GM11168 (cell line): ENCODE measurements around the gene JAKMIP1.

Experiments
- in situ Hi-C: fragments of 300-500 bp; cut with MboI; formaldehyde crosslinking; loops from one replicate; pipeline ENCODE4 v1.12.0; 2022; ENCODE audit warnings: low sequenced_read_pairs; ENCODE audit not compliant: unreplicated experiment

The JAKMIP1 gene

DNA sequence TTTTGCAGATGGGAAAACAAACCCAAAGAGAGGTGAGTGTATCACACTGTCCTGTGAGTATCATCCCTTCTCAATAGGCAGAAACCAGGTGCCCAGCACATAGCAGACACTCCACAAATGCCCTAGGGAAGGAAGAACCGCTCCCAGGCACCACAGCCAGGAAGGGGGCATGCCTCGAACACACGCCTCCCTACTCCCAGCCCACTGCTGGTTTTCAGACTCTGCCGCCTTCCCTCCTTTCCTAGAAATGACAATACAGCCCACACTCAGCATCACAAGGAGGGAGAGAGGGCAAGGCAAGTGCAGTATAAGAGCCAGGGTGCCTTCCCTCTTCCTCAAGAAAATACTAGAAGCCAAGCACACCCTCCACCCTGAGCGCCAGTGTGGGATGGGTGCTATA lies 16.2 kb downstream of the JAKMIP1 start:
- in situ Hi-C loops, result no loop called here

DNA sequence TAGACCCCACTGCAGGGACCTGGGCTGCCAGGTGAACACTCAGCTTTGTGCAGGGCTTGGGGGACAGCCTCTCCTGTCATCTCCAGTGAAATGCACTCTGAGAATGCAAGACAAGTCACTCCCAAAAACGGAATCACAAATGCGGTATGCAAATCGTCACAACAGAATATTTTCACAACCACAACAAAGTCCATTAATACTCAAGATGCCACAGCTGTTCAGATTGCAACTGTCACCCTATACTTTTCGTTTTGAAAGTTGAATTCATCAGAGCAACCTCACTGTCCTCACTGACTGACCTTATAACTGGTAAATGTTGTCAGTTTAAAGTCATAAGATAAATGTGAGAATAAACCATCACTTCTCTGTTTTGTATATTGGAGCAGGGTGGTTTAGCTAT lies 16.6 kb downstream of the JAKMIP1 start:
- in situ Hi-C loops, result no loop called here

DNA sequence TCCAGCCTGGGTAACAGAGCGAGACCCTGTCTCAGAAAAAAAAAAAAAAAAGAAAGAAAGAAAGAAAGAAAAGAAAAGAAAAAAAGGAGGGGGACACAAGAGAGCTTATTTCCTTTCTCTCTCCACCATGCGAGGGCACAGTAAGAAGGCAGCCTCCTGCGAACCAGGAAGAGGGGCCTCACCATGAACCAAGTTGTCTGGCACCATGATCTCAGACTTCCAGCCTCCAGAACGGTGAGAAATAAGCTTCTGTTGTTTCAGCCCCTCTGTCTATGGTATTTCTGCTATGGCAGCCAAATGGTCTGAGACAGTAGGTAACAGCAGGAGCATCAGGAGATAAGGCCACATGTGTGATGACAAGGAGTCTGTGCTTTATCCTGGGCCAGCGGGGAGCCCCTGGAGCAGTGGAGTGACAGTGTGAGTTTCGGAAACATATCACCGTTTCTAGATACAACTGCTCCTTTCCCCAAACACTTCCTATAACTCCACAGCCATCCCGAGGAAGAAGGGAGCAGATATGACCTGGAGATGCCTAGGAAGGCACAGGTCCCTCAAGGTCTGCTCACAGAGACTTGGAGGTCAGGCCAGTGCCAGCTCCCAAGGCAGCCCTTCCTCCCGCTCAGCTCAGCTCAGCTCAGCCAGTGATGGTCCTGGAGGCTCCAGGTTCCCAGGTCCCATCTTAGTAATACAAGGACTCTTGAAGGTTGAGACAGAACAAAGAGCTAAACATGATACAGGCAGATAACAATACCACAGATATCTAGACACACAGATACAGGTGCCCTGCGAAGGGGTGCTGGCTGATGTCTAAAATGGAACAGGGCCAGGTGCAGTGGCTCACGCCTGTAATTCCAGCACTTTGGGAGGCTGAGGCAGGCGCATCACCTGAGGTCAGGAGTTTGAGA lies 17.7 kb downstream of the JAKMIP1 start:
- in situ Hi-C loops, result no loop called here

DNA sequence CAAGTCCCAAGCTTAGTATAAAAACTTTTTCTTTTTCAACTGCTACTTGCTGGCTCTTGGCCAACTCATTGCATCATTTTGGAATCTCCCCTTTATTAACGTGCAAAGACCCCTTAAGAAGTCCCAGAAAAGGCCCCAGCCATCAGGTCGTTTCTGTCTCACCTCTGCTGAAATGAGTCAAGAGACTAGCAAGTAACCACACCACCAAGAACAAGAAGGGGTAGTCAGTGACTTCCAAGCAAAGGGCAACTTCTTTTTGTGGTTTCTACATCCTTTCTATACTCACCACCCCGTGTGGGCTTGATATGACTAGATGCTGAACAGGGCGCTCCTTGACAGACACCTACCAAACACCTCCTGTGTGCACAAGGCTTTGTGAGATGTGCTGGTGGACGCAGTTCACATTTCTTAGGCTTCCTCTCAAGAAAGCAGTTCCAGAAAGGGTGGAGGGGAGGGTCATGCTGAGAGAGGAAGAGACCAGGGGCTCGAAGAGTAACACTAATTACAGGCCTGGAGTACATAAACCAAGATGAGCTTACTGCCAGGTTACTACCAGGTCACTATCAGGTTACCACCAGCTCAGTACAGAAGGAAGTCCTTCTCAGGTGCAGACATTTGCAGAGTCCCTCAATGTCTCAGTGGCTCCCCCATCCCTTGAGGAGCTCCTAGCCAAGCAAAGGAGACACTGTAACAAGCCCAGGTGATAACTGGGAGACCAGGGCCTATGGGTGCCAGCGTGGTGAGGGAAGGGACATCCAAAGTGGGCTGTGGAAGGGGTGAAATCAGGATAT lies 19.3 kb downstream of the JAKMIP1 start:
- in situ Hi-C loops, result no loop called here

DNA sequence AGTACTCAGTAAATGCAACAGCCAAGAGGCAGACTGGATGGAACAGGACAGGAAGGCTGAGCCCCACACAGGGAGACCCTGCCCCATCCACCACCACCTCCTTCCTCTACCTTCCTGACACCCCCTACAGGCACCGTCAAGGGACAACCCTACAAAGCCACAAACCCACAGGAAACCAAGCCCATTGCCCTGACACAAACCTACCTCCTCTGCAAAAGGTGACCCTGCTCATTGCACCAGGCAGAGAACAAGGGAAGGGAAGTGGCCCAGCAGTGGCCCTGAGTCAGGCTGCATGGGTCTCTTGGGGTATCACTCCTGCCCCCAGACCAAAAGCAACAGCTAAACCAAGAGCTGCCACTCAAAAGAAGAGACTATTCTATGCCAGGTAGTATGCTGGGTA lies 21.0 kb downstream of the JAKMIP1 start:
- in situ Hi-C loops, result no loop called here

DNA sequence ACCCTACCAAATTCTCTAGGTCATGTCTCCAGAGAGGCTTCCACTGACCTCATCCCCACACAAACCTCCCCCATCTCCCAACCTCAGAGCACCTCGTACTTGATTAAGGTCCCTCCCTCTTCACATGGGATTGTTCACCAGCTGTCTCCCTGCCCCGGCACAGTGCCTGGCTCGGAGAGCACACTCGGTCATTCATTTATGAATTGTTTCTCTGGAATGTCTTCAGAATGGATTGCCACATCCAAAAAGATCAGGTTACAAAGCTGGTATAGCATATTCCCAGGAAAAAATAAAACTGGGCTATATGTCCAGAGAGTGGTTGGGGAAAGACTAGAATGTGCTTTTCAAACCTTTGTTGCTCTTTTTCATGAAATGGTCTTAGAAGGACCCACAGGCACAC lies 21.6 kb downstream of the JAKMIP1 start:
- in situ Hi-C loops, result no loop called here

DNA sequence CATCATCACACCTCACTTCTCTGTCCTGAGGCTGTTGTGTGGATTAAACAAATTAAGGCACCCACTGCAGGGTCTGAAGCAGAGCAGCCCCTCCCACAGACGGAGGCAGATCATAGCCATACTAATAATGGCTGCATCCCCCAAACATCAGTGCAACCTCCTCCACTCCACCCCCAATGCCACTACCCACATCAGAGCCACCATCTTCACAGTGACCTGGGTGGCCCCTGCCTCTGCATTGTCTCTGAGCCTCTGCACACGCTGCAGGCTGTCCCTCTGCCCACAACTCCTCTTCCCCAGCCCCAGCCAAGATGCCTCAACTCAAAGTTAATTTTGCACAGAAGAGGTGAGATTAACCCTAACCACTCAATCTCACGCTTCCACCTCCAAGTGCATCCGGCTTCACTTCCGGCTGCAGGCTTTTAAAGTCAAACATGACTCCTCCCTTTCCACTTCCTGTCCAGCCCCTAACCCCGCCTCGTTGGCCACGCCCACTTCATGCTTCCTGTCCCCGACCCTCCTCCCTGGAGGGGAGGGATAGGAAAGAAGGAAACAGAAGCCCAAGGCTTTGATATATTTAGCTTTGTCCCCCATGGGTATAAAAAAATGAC lies 22.7 kb downstream of the JAKMIP1 start:
- in situ Hi-C loops, result no loop called here

DNA sequence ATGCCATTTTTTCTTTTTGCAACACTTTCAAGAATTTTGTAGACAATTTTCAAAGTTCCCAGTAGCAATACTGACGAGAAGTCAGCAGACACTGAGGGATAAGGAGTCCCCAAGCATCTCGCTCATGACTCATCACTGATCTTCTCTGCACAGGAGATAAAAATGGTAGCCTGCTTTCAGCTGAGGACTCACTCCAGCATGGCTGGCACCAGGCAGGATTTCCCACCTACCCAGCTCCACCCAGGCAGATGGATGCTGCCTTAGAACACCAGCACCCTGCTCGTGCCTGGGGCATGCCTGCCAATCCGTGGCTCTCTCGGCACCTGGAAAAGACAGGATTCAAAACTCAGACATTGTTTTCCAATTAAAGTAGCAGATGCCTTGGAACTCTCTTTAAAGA lies 24.9 kb downstream of the JAKMIP1 start:
- in situ Hi-C loops, result no loop called here

DNA sequence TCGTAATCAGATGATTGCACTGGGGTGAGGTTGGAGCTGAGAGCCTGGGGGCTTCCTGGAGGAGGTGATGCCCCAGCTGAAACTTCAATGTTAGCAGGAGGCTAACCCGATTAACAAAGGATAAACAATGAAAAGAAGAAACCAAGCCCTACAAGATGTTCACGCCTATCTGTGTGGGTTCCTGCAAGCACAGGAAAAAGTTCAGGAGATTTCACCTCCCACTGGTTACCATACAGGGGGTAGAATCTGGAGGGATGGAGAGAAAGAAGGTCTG lies 27.5 kb downstream of the JAKMIP1 start:
- in situ Hi-C loops, result no loop called here

DNA sequence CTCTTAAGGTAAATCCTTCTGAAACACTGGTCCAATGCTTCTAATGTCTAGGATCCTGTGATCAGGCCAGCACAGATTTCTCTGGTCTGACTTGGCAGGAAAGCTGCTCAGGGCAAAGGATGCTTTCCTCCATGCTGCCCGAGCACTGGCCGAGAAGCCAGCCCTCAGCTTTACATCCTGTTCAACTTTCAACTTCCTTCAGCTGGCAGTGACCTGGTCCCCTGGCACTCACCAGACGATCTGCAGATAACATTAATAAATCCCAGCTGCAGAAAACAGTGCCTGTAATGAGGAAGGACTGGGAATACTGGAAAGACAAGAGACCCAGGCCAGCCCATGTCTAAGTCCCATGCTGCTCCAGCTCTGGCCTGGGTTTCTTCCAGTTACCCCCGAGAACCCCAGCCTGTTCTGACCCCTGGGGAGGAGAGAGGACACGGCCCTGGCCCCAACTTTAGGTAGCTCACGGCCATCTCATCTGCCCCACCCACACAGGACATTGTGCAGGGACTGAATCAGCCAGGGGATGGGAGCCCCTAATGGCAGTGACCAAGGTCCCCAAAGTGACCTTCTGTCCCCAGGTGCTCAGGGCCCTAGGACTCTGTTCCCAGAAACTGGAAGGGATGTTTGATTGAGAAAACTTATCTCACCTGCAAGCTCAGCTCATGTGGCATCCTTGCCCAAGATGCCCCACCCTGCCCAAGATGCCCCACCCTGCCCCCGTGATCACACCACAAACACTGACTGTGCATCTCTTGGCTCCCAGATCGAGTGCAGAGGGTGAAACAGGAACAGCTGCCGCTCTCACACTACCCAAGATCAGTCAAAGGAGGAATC lies 28.0 kb downstream of the JAKMIP1 start:
- in situ Hi-C loops, result no loop called here

DNA sequence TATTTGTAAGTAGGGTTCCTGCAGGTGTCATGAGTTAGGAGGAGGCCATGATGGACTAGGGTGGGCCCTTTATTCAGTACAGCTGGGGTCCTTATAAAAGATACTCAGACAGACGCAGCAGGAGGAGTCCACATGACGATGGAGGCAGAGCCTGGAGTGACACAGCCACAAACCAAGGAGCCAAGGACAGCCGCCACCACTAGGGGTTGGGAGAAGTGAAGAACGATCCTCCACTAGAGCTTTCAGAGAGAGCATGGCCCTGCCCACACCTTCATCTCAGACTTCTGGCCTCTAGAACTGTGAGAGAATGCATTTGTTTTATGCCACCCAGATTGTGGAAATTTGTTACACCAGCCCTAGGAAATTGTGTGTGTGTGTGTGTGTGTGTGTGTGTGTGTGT lies 31.1 kb downstream of the JAKMIP1 start:
- in situ Hi-C loops, result no loop called here

DNA sequence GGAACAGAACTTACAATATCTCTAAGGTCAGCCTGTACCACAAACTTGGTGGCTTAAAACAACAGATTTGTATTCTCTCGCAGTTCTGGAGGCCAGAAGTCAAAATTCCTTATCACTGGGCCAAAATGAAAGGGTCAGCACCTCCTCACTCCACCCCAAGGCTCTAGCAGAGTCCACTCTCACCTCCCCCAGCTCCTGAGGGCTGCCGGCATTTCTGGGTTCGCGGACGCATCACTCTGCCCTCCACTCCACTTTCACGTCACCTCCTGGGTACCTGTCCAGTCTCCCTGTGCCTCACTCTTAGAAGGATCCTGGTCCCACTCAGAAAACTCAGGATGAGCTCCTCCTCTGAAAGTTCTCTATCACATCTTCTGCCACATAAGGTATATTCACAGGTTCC lies 34.6 kb downstream of the JAKMIP1 start:
- in situ Hi-C loops, result no loop called here

DNA sequence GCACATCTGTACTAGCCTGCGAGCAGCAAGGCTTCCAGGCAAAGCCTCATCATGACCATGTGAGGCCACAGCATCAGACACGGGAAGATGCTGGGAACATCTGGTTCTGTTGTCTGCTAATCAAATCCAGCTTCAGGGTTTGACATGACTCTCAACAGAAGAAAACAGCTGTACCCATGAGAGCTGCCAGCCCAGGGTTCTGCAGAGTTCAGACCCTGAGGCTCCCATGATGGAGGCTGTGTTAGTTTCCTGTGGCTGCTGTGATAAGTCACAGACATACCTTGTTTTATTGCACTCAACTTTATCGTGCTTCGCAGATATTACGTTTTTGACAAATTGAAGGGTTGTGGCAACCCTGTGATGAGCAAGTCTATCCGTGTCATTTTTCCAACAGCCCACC lies 37.5 kb downstream of the JAKMIP1 start:
- in situ Hi-C loops, result no loop called here

DNA sequence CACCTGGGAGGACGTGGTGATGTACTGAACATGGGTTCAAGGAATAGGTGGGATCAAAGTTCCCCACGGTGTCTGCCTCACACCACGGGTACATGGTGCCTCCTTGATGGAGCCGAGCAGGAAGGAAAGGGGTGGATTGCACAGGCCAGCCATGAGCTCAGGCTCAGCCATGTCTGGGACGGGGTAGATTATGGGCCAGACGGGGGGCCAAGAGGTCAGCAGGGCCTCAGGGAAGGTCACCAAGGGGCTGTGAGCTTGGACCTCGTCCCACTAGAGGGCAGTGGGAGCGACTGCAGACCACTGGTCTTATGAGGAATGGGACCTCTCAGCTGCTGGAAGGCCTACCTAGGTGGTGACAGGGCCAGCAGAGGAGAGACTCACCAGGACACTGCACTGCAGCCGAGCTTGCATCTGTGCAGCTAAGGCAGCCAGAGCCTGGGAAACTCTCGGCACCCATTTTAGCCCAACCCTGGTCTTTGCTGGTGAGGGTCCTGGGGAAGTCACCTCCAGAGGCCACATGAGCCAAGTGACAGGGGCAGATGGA lies 38.4 kb downstream of the JAKMIP1 start:
- in situ Hi-C loops, result no loop called here

DNA sequence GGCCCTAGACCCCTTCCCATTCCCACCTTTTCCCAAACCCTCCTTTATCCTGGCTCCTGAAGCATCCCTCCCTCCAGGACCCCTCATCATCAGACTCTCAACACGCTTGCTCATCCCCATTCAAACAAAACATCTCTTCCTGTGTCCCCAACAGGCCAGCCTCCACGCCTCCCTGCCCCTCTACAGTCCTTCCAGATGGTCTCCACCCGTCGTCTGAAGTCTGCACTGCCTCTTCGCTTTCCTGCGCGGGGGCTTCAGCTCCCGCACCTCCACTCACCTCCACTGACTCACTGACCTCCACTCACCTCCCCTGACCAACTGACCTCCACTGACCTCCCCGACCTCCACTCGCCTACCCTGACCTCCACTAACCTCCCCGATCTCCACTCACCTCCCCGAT lies 39.8 kb downstream of the JAKMIP1 start:
- in situ Hi-C loops, result no loop called here

DNA sequence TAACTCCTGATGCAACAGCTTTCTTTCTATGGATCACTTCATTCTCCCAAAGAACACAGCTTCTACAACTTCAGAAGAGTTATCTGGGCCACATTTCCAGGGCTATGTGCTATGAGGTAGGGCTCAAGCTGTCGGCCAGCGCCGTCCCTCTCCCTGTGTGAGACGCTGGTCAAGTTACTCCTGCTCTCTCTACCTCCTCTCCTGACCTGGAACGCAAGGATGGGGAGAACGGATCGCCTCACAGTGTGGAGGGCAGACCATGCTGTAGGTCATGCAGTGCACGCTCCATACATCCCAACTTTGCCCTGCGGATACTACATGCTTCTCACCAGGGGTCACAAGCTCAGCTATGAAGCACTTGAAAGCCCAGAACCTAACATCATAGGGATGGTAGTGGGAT lies 42.4 kb downstream of the JAKMIP1 start:
- in situ Hi-C loops, result no loop called here

DNA sequence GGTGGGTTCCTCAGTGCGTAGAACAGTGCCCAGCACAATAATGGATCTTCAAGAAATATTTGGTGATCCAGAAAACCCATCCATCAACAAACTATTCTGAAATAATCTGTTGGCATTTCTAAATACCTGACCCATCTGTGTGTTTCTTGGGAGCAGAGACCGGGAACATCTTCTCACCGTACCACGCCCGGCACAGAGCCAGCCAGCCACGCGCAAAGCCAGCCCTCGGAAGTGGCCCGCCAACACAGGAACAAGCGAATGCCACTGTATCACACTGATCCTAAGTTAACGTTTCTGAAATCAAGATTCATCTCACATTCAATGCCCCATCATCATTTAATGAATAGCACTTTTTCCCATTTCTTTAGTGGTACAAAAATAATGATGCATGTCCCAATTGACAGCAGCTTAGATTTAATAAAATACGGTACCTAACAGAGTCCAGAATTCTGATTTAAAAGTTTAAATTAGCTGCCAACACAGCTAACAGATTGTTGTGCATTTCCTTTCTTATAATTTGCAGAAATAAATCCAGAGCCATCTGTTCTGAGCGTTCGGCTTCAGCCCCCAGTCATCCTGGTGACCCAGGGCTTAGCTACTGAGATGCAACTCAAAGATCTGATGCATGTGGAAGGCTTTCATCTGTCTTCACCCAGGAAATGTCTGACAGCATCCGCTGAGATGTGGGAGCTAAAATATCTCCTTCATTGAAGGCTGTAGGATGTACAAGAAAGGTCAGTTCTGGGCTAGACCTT lies 44.2 kb downstream of the JAKMIP1 start:
- in situ Hi-C loops, result no loop called here

DNA sequence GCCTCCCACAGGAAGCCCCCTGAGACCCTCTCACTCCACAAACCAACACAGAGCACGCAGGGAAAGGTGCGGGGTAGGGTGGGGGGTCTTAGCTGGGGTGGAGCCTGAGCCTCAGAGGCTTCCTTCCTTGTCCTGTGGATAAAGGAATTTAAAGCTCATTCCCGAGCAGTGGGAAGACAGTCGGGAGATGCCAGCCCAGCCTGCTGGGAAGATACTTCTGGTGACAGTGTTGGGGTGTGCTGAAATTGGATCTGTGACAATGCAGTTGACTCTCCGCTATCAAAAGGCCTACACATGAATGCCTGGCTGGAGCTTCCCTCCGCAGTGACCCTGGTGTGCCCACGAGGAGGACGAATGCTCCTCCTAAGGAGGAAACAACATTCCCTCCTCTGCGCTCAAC lies 45.5 kb downstream of the JAKMIP1 start:
- in situ Hi-C loops, result no loop called here

DNA sequence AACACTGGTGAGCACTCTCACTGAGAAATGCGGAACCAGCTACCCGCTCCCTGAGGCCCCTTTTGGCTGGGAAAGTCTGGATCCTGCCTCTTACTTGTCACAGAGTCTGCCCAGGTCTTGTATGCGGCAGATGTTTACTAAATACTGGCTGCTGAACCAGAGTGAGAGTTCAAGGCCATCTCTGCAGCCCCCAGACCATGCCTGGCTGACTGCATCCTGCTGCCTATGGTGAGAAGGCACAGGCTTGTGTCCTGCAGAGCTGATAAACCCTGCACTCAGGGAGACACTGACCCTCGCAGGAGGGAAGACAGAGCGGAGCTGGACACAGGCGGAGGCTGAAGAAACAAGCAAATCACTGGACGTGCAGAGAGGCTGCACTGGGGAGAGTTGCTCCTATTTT lies 46.5 kb downstream of the JAKMIP1 start:
- in situ Hi-C loops, result no loop called here
